ENCODE results near the gene SCYGR5. TPM values are rescaled to one million over a fixed set of nuclear protein-coding genes. Genes with fewer than 3 reads are reported as not detected.

SCYGR5 gene
- total and polyA plus RNA-seq, 11 donors, result not detected

DNA sequence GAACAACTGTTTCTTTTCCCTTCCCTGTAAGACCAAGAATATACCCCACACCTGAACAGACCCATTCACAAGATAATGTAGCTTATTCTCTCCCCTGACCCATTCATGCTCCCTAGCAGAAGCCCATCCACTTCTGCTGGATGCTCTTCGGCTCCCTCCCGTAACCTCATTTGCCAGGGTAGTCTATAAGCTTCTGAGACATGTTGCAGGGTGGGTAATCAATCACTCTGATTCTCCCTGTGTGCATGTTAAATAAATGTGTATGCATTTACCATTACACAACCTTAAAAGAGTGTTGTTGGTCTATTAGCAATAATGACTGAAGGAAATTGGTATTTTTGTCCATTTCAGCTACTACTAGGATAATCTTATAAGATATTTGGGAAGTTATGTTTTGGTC lies 49.9 kb downstream of the SCYGR5 start:
- Histone ChIP-seq H3K27ac (no peak overlapping the region), H3K36me3 (no peaks in the 10 kb centered on the region), H3K9me3 (no peaks in the 10 kb centered on the region), H3K4me1 (peaks cover 0 to 12% (median 3%) of the 10 kb centered on the region in 12 donors), H3K4me3 (no peak overlapping the region), H3K27me3 (peaks cover 0 to 11% (median 0%) of the 10 kb centered on the region in 9 donors)
- intact Hi-C loops (cut with DNase I), result no loop called here
- 94 to 98% (median 95%) methylated on average over 2 of the region's 2 CpGs for WGBS, 4 donors
- ATAC-seq (no peak), DNase-seq (no peak)
- no peak for TF ChIP-seq POLR2A (IDR thresholded peaks at IDR 0.05)
- TF ChIP-seq, protein P1, sequence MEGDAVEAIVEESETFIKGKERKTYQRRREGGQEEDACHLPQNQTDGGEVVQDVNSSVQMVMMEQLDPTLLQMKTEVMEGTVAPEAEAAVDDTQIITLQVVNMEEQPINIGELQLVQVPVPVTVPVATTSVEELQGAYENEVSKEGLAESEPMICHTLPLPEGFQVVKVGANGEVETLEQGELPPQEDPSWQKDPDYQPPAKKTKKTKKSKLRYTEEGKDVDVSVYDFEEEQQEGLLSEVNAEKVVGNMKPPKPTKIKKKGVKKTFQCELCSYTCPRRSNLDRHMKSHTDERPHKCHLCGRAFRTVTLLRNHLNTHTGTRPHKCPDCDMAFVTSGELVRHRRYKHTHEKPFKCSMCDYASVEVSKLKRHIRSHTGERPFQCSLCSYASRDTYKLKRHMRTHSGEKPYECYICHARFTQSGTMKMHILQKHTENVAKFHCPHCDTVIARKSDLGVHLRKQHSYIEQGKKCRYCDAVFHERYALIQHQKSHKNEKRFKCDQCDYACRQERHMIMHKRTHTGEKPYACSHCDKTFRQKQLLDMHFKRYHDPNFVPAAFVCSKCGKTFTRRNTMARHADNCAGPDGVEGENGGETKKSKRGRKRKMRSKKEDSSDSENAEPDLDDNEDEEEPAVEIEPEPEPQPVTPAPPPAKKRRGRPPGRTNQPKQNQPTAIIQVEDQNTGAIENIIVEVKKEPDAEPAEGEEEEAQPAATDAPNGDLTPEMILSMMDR (IDR thresholded peaks at IDR 0.05), result no peak

Other genes with a start within 250 kb of the SCYGR5 start
- gene AGFG1, start 194.6 kb upstream of the SCYGR5 start, total RNA-seq, result 10 to 100 TPM; 48.4 to 92.1 (median 60.0) TPM
- 10 to 100 TPM; 12.0 to 63.6 TPM for gene AGFG1, start 194.6 kb upstream of the SCYGR5 start, polyA plus RNA-seq
- gene SCYGR2, start 67.9 kb upstream of the SCYGR5 start, total RNA-seq, result not detected
- not detected for gene SCYGR2, start 67.9 kb upstream of the SCYGR5 start, polyA plus RNA-seq
- gene SCYGR3, start 52.0 kb upstream of the SCYGR5 start, total RNA-seq, result not detected
- not detected for gene SCYGR3, start 52.0 kb upstream of the SCYGR5 start, polyA plus RNA-seq
- not detected for gene SCYGR4, start 49.3 kb upstream of the SCYGR5 start, total RNA-seq
- gene SCYGR4, start 49.3 kb upstream of the SCYGR5 start, polyA plus RNA-seq, result not detected
- gene SLC19A3, start 51.2 kb downstream of the SCYGR5 start, total RNA-seq, result 10 to 100 TPM in 1 of 9 donors, 1 to 10 TPM in 2, under 1 TPM in 5, not detected in 1; 0.05 to 14.0 (median 0.78) TPM
- under 1 TPM; 0.40 to 0.91 TPM for gene SLC19A3, start 51.2 kb downstream of the SCYGR5 start, polyA plus RNA-seq
- gene SCYGR6, start 58.0 kb downstream of the SCYGR5 start, total RNA-seq, result not detected
- not detected for gene SCYGR6, start 58.0 kb downstream of the SCYGR5 start, polyA plus RNA-seq
- not detected for gene SCYGR7, start 61.5 kb downstream of the SCYGR5 start, total RNA-seq
- gene SCYGR7, start 61.5 kb downstream of the SCYGR5 start, polyA plus RNA-seq, result not detected
- not detected for gene SCYGR8, start 79.1 kb downstream of the SCYGR5 start, total RNA-seq
- gene SCYGR8, start 79.1 kb downstream of the SCYGR5 start, polyA plus RNA-seq, result not detected
- gene CCL20, start 147.0 kb downstream of the SCYGR5 start, total RNA-seq, result under 1 TPM in 1 of 9 donors, not detected in 8; 0.48 TPM
- 1 to 10 TPM in 1 of 2 donors, not detected in 1; 1.1 TPM for gene CCL20, start 147.0 kb downstream of the SCYGR5 start, polyA plus RNA-seq
- gene DAW1, start 204.8 kb downstream of the SCYGR5 start, total RNA-seq, result 1 to 10 TPM in 1 of 9 donors, under 1 TPM in 3, not detected in 5; 0.20 to 1.3 (median 0.46) TPM
- under 1 TPM in 1 of 2 donors, not detected in 1; 0.47 TPM for gene DAW1, start 204.8 kb downstream of the SCYGR5 start, polyA plus RNA-seq

Data from heart left ventricle (tissue), 16 donors.